Neuronal stem cell (in vitro differentiated cells): ENCODE measurements around the gene OGFOD3.
"Not testable (repeated sequence)": the region's sequence is repeated elsewhere in the genome, so short reads cannot be mapped to it uniquely, and the experiment has no call there.

Experiments
- DNase-seq: peaks from one replicate; pipeline ENCODE4 v3.0.0-alpha.2; 2013; ENCODE audit warnings: low spot score
- H2AFZ ChIP-seq: one replicate; pipeline ENCODE4 v1.6.1; 2013; ENCODE audit warnings: mild to moderate bottlenecking, low read length, inconsistent platforms
- H2AK5ac ChIP-seq: 2 replicates; pipeline ENCODE4 v1.6.1; 2013; ENCODE audit warnings: low read depth, mild to moderate bottlenecking, inconsistent platforms, low read length, moderate library complexity, mixed read lengths
- H2BK120ac ChIP-seq: 2 replicates; pipeline ENCODE4 v1.6.1; 2013; ENCODE audit warnings: low read depth, mild to moderate bottlenecking, inconsistent platforms, low read length, moderate library complexity, mixed read lengths
- H2BK12ac ChIP-seq: one replicate; pipeline ENCODE4 v1.6.1; 2013; ENCODE audit warnings: low read length, inconsistent platforms
- H2BK15ac ChIP-seq: 2 replicates; pipeline ENCODE4 v1.6.1; 2013; ENCODE audit warnings: mild to moderate bottlenecking, low read length, inconsistent platforms, mixed read lengths
- H2BK5ac ChIP-seq: one replicate; pipeline ENCODE4 v1.6.1; 2013; ENCODE audit warnings: inconsistent platforms, mild to moderate bottlenecking, low read length, moderate library complexity
- H3K14ac ChIP-seq: one replicate; pipeline ENCODE4 v1.6.1; 2013; ENCODE audit warnings: low read length, inconsistent platforms
- H3K18ac ChIP-seq: 2 replicates; pipeline ENCODE4 v1.6.1; 2013; ENCODE audit warnings: low read length, inconsistent platforms
- H3K23ac ChIP-seq: 2 replicates; pipeline ENCODE4 v1.6.1; 2013; ENCODE audit warnings: low read depth, mild to moderate bottlenecking, mixed read lengths, low read length, inconsistent platforms; ENCODE audit not compliant: poor library complexity
- H3K27ac ChIP-seq: replicated peaks from 3 replicates; pipeline ENCODE4 v1.5.1; 2013; ENCODE audit warnings: low read length, inconsistent platforms
- H3K27me3 ChIP-seq, 3 experiments: 2 replicates each; pipeline ENCODE4 v1.6.1; 2013; ENCODE audit warnings: low read length in 3 of 3, mild to moderate bottlenecking in 2 of 3, inconsistent platforms in 1 of 3, low read depth in 1 of 3, mixed read lengths in 1 of 3, moderate library complexity in 1 of 3; ENCODE audit not compliant: control insufficient read depth in 3 of 3, insufficient read depth in 3 of 3
- H3K36me3 ChIP-seq, 2 donors: replicated peaks in 1 of 2; 2 replicates each; pipeline ENCODE4 v1.6.1; 2013; ENCODE audit warnings: low read length in 2 of 2; ENCODE audit not compliant: control insufficient read depth in 2 of 2, insufficient read depth in 2 of 2
- H3K4ac ChIP-seq: 2 replicates; pipeline ENCODE4 v1.6.1; 2013; ENCODE audit warnings: inconsistent platforms, mild to moderate bottlenecking, low read length, moderate library complexity
- H3K4me1 ChIP-seq, 2 donors: 1 replicate in 1 of 2; 2 replicates in 1 of 2; pipeline ENCODE4 v1.6.1; 2013; ENCODE audit warnings: low read length in 2 of 2, low read depth in 1 of 2; ENCODE audit not compliant: control insufficient read depth in 2 of 2, insufficient read depth in 1 of 2
- H3K4me2 ChIP-seq: one replicate; pipeline ENCODE4 v1.6.1; 2013; ENCODE audit warnings: mild to moderate bottlenecking, low read length, inconsistent platforms; ENCODE audit not compliant: insufficient read depth, poor library complexity, severe bottlenecking
- H3K4me3 ChIP-seq, 2 donors: 2 replicates each; pipeline ENCODE4 v1.5.1; 2013; ENCODE audit warnings: low read length in 2 of 2, mild to moderate bottlenecking in 2 of 2, inconsistent platforms in 1 of 2, moderate library complexity in 1 of 2
- H3K79me1 ChIP-seq: one replicate; pipeline ENCODE4 v1.6.1; 2013; ENCODE audit warnings: low read depth, mild to moderate bottlenecking, inconsistent platforms, low read length, moderate library complexity
- H3K9ac ChIP-seq: one replicate; pipeline ENCODE4 v1.6.1; 2013; ENCODE audit warnings: mild to moderate bottlenecking, low read depth, low read length, inconsistent platforms; ENCODE audit not compliant: poor library complexity
- H3K9me3 ChIP-seq, 2 donors: replicated peaks in 1 of 2; 2 replicates each; pipeline versions ENCODE3 to v1.6.1; 2013; ENCODE audit warnings: low read length in 2 of 2, mild to moderate bottlenecking in 2 of 2, inconsistent platforms in 1 of 2, low read depth in 1 of 2, mixed read lengths in 1 of 2, moderate library complexity in 1 of 2; ENCODE audit not compliant: control insufficient read depth in 2 of 2, insufficient read depth in 1 of 2
- H4K8ac ChIP-seq: one replicate; pipeline ENCODE4 v1.6.1; 2013; ENCODE audit warnings: low read depth, mild to moderate bottlenecking, inconsistent platforms, low read length, moderate library complexity
- H4K91ac ChIP-seq: one replicate; pipeline ENCODE4 v1.6.1; 2013; ENCODE audit warnings: low read length, low read depth, mild to moderate bottlenecking, inconsistent platforms; ENCODE audit not compliant: poor library complexity
- WGBS, 2 donors: extraction: QIAGEN DNeasy Blood & Tissue Kit; methylation state at CpG; one replicate each; pipeline ENCODE4 v1.1.7; 2013; ENCODE audit warnings: missing lambda C conversion rate in 2 of 2, mixed read lengths in 1 of 2; ENCODE audit not compliant: insufficient read length in 2 of 2, insufficient replicate concordance in 1 of 2; ENCODE audit errors: extremely low coverage in 2 of 2; 5-methylcytosine and 5-hydroxymethylcytosine counted together

The OGFOD3 gene

GRCh38 chr17:82347994-82348393 is 70.4 kb downstream of the OGFOD3 start:
- not testable (repeated sequence) for H2BK15ac ChIP-seq, H3K4ac ChIP-seq, H2AK5ac ChIP-seq, H4K8ac ChIP-seq, H3K14ac ChIP-seq, H3K4me3 ChIP-seq, H3K79me1 ChIP-seq, H4K91ac ChIP-seq, H2BK120ac ChIP-seq, H3K23ac ChIP-seq, H3K4me2 ChIP-seq, H3K9me3 ChIP-seq, H2BK12ac ChIP-seq, H3K36me3 ChIP-seq, H2AFZ ChIP-seq, H3K9ac ChIP-seq, H2BK5ac ChIP-seq, H3K27ac ChIP-seq, H3K18ac ChIP-seq, DNase-seq
- Histone ChIP-seq H3K27me3 (peaks cover 0 to 16% (median 0%) of the 10 kb centered on the region in 3 experiments), H3K4me1 (peaks cover 12 to 17% of the 10 kb centered on the region in 2 donors)
- no CpG with 5 or more reads among the region's 11 CpGs for WGBS, 2 donors

DNA sequence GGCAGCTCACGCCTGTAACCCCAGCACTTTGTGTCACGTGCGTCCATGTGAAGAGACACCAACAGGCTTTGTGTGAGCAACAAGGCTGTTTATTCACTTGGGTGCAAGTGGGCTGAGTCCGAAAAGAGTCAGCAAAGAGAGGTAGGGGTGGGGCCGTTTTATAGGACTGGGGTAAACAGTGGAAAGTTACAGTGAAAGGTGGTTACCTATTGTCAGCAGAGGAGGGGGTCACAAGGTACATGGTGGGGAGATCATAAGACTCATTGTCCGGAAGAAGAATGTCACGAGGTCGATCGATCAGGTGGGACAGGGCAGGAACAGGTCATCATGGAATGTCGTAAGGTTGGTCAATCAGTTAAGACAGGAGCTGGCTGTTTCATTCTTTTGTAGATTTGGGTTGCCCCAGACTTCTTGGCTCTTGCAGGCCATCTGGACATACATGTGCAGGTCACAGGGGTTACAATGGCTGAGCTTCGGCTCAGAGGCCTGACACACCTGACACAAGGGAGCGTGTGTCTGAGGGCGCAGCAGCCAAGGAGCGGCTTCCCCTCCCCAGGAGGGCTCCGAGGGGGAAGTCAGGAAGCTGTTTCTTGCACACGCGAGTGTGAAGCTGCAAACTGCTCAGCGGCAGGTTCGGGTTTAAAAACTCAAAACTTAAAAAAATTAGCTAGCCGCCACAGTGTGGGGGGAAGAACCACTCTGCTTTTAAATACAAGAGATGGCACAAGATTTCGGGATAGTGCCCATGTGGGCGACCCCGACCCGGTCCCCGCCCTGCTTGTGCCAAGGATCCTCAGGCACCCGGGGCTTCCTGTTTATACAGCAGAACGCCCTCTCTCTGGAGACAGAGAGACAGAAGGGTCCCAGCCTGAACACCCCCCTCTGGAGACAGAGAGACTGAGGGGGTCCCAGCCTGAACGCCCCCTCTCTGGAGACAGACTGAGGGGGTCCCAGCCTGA is 71.8 kb downstream of the OGFOD3 start:
- no peak overlapping the region for H4K8ac ChIP-seq
- H3K9me3 ChIP-seq, result no peaks in the 10 kb centered on the region
- H3K79me1 ChIP-seq, result no peaks in the 10 kb centered on the region
- no peak overlapping the region for H3K23ac ChIP-seq
- H3K4me1 ChIP-seq, result peaks cover 12 to 16% of the 10 kb centered on the region in 2 donors
- H3K27me3 ChIP-seq, result peaks cover 0 to 16% (median 0%) of the 10 kb centered on the region in 3 experiments
- no peaks in the 10 kb centered on the region for H3K36me3 ChIP-seq
- H2BK5ac ChIP-seq, result no peak overlapping the region
- no peak overlapping the region for H4K91ac ChIP-seq
- DNase-seq, result no peak
- H3K27ac ChIP-seq, result no peak overlapping the region
- H3K4me3 ChIP-seq, result no peak overlapping the region
- no CpG with 5 or more reads among the region's 28 CpGs for WGBS, 2 donors
- H3K4me2 ChIP-seq, result no peak overlapping the region
- H2BK120ac ChIP-seq, result no peak overlapping the region
- peak overlapping the region; percentile 10 for H2AK5ac ChIP-seq
- no peak overlapping the region for H2BK12ac ChIP-seq
- peak overlapping the region; percentile 10 for H2BK15ac ChIP-seq
- no peak overlapping the region for H2AFZ ChIP-seq
- H3K4ac ChIP-seq, result no peak overlapping the region
- H3K18ac ChIP-seq, result no peak overlapping the region
- H3K9ac ChIP-seq, result no peak overlapping the region
- no peak overlapping the region for H3K14ac ChIP-seq

DNA sequence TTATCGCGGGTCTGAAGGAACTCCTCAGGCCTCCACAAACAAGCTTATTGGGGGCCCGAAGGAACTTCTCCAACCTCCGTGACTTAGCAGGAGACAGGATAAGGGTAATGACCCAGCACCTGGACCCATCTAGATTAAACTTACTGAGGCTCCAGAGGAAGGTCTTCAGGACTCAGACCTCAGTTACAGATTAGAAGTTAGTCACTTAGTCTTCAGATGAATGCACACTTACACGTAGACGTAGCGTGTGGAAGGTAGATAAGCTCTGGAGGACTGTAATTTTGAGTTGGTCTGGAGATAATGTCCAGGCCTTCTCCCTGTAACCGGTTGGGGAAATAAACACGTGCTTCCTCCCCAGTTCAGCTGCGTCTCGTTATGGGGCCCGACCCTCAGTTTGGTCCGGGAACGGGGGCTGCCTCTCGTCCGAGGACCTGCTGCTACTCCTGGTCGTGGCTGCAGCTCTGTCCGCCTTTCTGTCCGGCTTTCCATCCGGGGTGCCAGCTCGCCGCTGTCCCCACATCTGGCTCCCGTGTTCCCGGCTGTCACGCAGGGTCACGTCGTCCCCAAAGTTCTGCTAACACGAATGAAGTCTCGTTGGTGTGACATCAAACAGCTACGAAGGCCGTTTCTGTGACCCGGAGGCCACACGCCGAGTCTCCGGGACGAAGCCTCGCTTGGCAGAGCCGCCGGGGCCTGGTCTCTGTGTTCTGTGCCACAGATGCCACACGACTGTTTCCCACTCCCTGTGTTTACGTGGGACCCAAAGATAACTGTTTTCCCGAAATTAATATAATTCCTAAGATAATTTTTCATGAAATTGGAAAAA is 73.0 kb downstream of the OGFOD3 start:
- Histone ChIP-seq H3K4me2 (no peak overlapping the region), H3K23ac (peak overlapping the region; percentile 22), H3K9ac (no peak overlapping the region), H4K91ac (peak overlapping the region; percentile 94), H2AFZ (peak overlapping the region; percentile 74), H3K79me1 (no peaks in the 10 kb centered on the region), H3K27me3 (peaks cover 0 to 13% (median 0%) of the 10 kb centered on the region in 3 experiments), H3K36me3 (no peaks in the 10 kb centered on the region), H4K8ac (peak overlapping the region; percentile 53), H3K18ac (peak overlapping the region; percentile 91), H3K4me3 (no peak overlapping the region), H3K9me3 (no peaks in the 10 kb centered on the region), H3K14ac (peak overlapping the region; percentile 5), H3K4me1 (peaks cover 12 to 16% of the 10 kb centered on the region in 2 donors), H2BK15ac (peak overlapping the region; percentile 13), H2BK5ac (peak overlapping the region; percentile 96), H2BK12ac (peak overlapping the region; percentile 53), H2BK120ac (no peak overlapping the region), H3K4ac (peak overlapping the region; percentile 26), H3K27ac (peak overlapping the region; percentile 40), H2AK5ac (peak overlapping the region; percentile 91)
- no peak for DNase-seq
- WGBS, 2 donors, result no CpG with 5 or more reads among the region's 42 CpGs
